Activated T-cell treated with anti-CD3 and anti-CD28 coated beads for 4 hours (primary cell): ENCODE results near the gene GALNS.

Experiments
- DNase-seq: peaks from one replicate; pipeline ENCODE4 v3.0.0-alpha.2; 2020

GALNS gene

GRCh38 chr16:88874938-88875599 lies 18.3 kb upstream of the GALNS start:
- no peak for DNase-seq

- DNase-seq, result no peak
Observed at GRCh38 chr16:88872650-88873331, 16.0 kb upstream of the GALNS start.

GRCh38 chr16:88871730-88872416 lies 15.1 kb upstream of the GALNS start:
- DNase-seq, result no peak

- DNase-seq, result no peak
Observed at GRCh38 chr16:88871349-88871702, 14.6 kb upstream of the GALNS start.

GRCh38 chr16:88870608-88871348 lies 14.0 kb upstream of the GALNS start:
- DNase-seq, result no peak

- DNase-seq, result no peak
Observed at GRCh38 chr16:88869673-88869980, 12.9 kb upstream of the GALNS start.

GRCh38 chr16:88868974-88869672 lies 12.4 kb upstream of the GALNS start:
- no peak for DNase-seq

- DNase-seq, result no peak
Observed at GRCh38 chr16:88867581-88868246, 11.0 kb upstream of the GALNS start.

GRCh38 chr16:88866151-88866920 lies 9.6 kb upstream of the GALNS start, which contains the start of gene PABPN1L:
Gene PABPN1L, minus strand, starts transcription at chr16:88866660. Its CDS starts 54 bp downstream, at chr16:88866606.
- no peak for DNase-seq

GRCh38 chr16:88865742-88866141 lies 9.0 kb upstream of the GALNS start:
- DNase-seq, result no peak

- no peak for DNase-seq
Observed at GRCh38 chr16:88865310-88865709, 8.6 kb upstream of the GALNS start.

GRCh38 chr16:88864521-88864920 lies 7.8 kb upstream of the GALNS start:
- DNase-seq, result no peak

GRCh38 chr16:88864099-88864498 lies 7.4 kb upstream of the GALNS start:
- DNase-seq, result no peak

GRCh38 chr16:88863426-88863825 lies 6.7 kb upstream of the GALNS start:
- DNase-seq, result no peak

- DNase-seq, result no peak
Observed at GRCh38 chr16:88862968-88863367, 6.2 kb upstream of the GALNS start.

- DNase-seq, result no peak
Observed at GRCh38 chr16:88861359-88861758, 4.6 kb upstream of the GALNS start.

- DNase-seq, result no peak
Observed at GRCh38 chr16:88859381-88860091, 2.8 kb upstream of the GALNS start.

GRCh38 chr16:88857728-88858339 lies 1.1 kb upstream of the GALNS start:
- DNase-seq, result peak; percentile 70

- no peak for DNase-seq
Observed at GRCh38 chr16:88856122-88856827, 472 bp downstream of the GALNS start.

GRCh38 chr16:88855736-88856121 lies 1.0 kb downstream of the GALNS start:
- no peak for DNase-seq
